Choroid plexus epithelial cell (primary cell): ENCODE measurements around the gene MTHFD1L.

ENCODE experiments used
- DNase-seq: peaks from one replicate; pipeline ENCODE4 v3.0.0-alpha.2; 2010; ENCODE audit warnings: low read depth
- H3K4me3 ChIP-seq: 2 replicates; pipeline ENCODE4 v1.5.1; 2011; ENCODE audit warnings: low read depth, mild to moderate bottlenecking, control low read depth, low read length, moderate library complexity
- CTCF ChIP-seq: conservative IDR thresholded peaks from 2 replicates; pipeline ENCODE4 v1.5.1; 2011; ENCODE audit warnings: low read depth, mild to moderate bottlenecking, control low read depth, inconsistent platforms, low read length, moderate library complexity

The MTHFD1L gene

GRCh38 chr6:150900049-150900448 is 34.5 kb downstream of the MTHFD1L start:
- no peak for TF ChIP-seq CTCF
- no peak overlapping the region for H3K4me3 ChIP-seq
- DNase-seq: no peak

GRCh38 chr6:150902142-150902776 is 36.8 kb downstream of the MTHFD1L start:
- DNase-seq: peak; percentile 53
- TF ChIP-seq CTCF: no peak
- H3K4me3 ChIP-seq: no peak overlapping the region

GRCh38 chr6:150905769-150906168 is 40.3 kb downstream of the MTHFD1L start:
- H3K4me3 ChIP-seq: no peak overlapping the region
- DNase-seq: no peak
- TF ChIP-seq CTCF: peak; percentile 36

GRCh38 chr6:150906641-150907326 is 41.3 kb downstream of the MTHFD1L start:
- H3K4me3 ChIP-seq: no peak overlapping the region
- TF ChIP-seq CTCF: no peak
- no peak for DNase-seq

GRCh38 chr6:150907383-150907782 is 41.9 kb downstream of the MTHFD1L start:
- DNase-seq: no peak
- no peak overlapping the region for H3K4me3 ChIP-seq
- no peak for TF ChIP-seq CTCF

GRCh38 chr6:150908901-150909300 is 43.4 kb downstream of the MTHFD1L start:
- H3K4me3 ChIP-seq: no peak overlapping the region
- DNase-seq: no peak

More at GRCh38 chr6:150908901-150909300, 43.4 kb downstream of the MTHFD1L start:
- no peak for TF ChIP-seq CTCF
